GM12874 (cell line): ENCODE data around the gene MFRP.
A peak's percentile ranks its signal among the peaks of the same experiment; 100 is the strongest.

Experiments
- CTCF ChIP-seq: IDR thresholded peaks from 2 replicates; pipeline ENCODE4 v1.5.1; 2011; ENCODE audit warnings: low read depth, mild to moderate bottlenecking, control low read depth, low read length, moderate library complexity; ENCODE audit not compliant: insufficient read depth

The MFRP gene

GRCh38 chr11:119359365-119360214 lies 13.1 kb upstream of the MFRP start:
- TF ChIP-seq CTCF: no peak

- TF ChIP-seq CTCF: no peak
Observed at GRCh38 chr11:119357074-119357473, 10.6 kb upstream of the MFRP start.

- TF ChIP-seq CTCF: peak; percentile 97
Observed at GRCh38 chr11:119356349-119357031, 10.0 kb upstream of the MFRP start.

GRCh38 chr11:119355091-119355843 lies 8.8 kb upstream of the MFRP start:
- no peak for TF ChIP-seq CTCF

GRCh38 chr11:119352857-119353260 lies 6.4 kb upstream of the MFRP start:
- TF ChIP-seq CTCF: no peak

GRCh38 chr11:119351232-119351631 lies 4.7 kb upstream of the MFRP start:
- TF ChIP-seq CTCF: no peak

GRCh38 chr11:119350302-119350701 lies 3.8 kb upstream of the MFRP start:
- no peak for TF ChIP-seq CTCF
